H1 (cell line): Measurements from ENCODE around the gene DNAJB14. TPM values are rescaled to one million over a fixed set of nuclear protein-coding genes. Genes with fewer than 3 reads are reported as not detected.

ENCODE experiments used
- CTCF ChIA-PET: fragments of 300-600 bp; sonication (Branson Sonifier 250); formaldehyde crosslinking; loops from one replicate; lab custom pipeline; 2021; ENCODE audit not compliant: partially characterized antibody; lab: Charles Lee
- POLR2A ChIA-PET: fragments of 300-600 bp; sonication (Branson Sonifier 250); formaldehyde crosslinking; loops from one replicate; lab custom pipeline; 2021; ENCODE audit warnings: inconsistent platforms; ENCODE audit not compliant: partially characterized antibody; lab: Charles Lee
- DNase-seq, 2 experiments: peaks; one replicate each; pipeline versions ENCODE4 v3.0.0 to v3.0.0-alpha.2; 2010 to 2022; ENCODE audit warnings: low spot score in 2 of 2, low read depth in 1 of 2, mixed read lengths in 1 of 2
- FAIRE-seq: peaks from 2 replicates; lab custom pipeline; 2011; peaks lifted over from hg19 to GRCh38; lab: Jason Lieb, UNC
- H2AFZ ChIP-seq: 2 replicates; pipeline ENCODE4 v1.8.1; 2012; ENCODE audit warnings: low read length, inconsistent platforms
- H2AK5ac ChIP-seq: 2 replicates; pipeline ENCODE4 v1.6.1; 2013; ENCODE audit warnings: low read depth, low read length
- H2BK120ac ChIP-seq: replicated peaks from 2 replicates; pipeline ENCODE3; 2013; ENCODE audit warnings: low read depth, low read length, inconsistent platforms
- H2BK12ac ChIP-seq: 2 replicates; pipeline ENCODE4 v1.6.1; 2013; ENCODE audit warnings: low read depth, low read length
- H2BK15ac ChIP-seq: 2 replicates; pipeline ENCODE4 v1.6.1; 2013; ENCODE audit warnings: low read length
- H2BK20ac ChIP-seq: 2 replicates; pipeline ENCODE4 v1.6.1; 2013; ENCODE audit warnings: low read length
- H2BK5ac ChIP-seq: 2 replicates; pipeline ENCODE4 v1.6.1; 2013; ENCODE audit warnings: low read depth, low read length
- H3K14ac ChIP-seq: 2 replicates; pipeline ENCODE4 v1.6.1; 2013; ENCODE audit warnings: inconsistent platforms; ENCODE audit not compliant: insufficient read length
- H3K18ac ChIP-seq: 2 replicates; pipeline ENCODE4 v1.6.1; 2013; ENCODE audit warnings: low read length; ENCODE audit errors: extremely low read depth
- H3K23ac ChIP-seq: 2 replicates; pipeline ENCODE4 v1.6.1; 2013; ENCODE audit warnings: inconsistent platforms; ENCODE audit not compliant: insufficient read length
- H3K23me2 ChIP-seq: 2 replicates; pipeline ENCODE4 v1.6.1; 2013; ENCODE audit warnings: low read depth, low read length
- H3K27ac ChIP-seq: 2 replicates; pipeline ENCODE4 v1.6.1; 2011; ENCODE audit warnings: low read depth, low read length, inconsistent platforms
- H3K27me3 ChIP-seq, 4 experiments: replicated peaks in 1 of 4; 1 replicate in 1 of 4; 2 replicates in 3 of 4; pipeline versions ENCODE4 v1.6.1 to v1.8.1; 2011 to 2013; ENCODE audit warnings: low read length in 3 of 4, mild to moderate bottlenecking in 3 of 4, inconsistent platforms in 2 of 4, mixed read lengths in 2 of 4, moderate library complexity in 1 of 4; ENCODE audit not compliant: control insufficient read depth in 3 of 4, insufficient read depth in 3 of 4; ENCODE audit errors: extremely low read depth in 1 of 4
- H3K36me3 ChIP-seq, 4 experiments: 2 replicates each; pipeline versions ENCODE4 v1.6.1 to v1.8.1; 2011 to 2013; ENCODE audit warnings: mild to moderate bottlenecking in 4 of 4, low read length in 3 of 4, moderate library complexity in 2 of 4, control low read depth in 1 of 4, inconsistent platforms in 1 of 4; ENCODE audit not compliant: insufficient read depth in 4 of 4, control insufficient read depth in 2 of 4
- H3K4ac ChIP-seq: replicated peaks from 2 replicates; pipeline ENCODE3; 2013; ENCODE audit warnings: low read length, low read depth, mixed read lengths, inconsistent platforms; ENCODE audit not compliant: insufficient read length
- H3K4me1 ChIP-seq, 4 experiments: replicated peaks in 1 of 4; 1 replicate in 1 of 4; 2 replicates in 3 of 4; pipeline versions ENCODE4 v1.6.1 to v1.8.1; 2011 to 2013; ENCODE audit warnings: low read length in 3 of 4, inconsistent platforms in 2 of 4, mixed read lengths in 1 of 4; ENCODE audit not compliant: insufficient read depth in 4 of 4, control insufficient read depth in 3 of 4
- H3K4me2 ChIP-seq, 2 experiments: 2 replicates each; pipeline versions ENCODE4 v1.6.1 to v1.8.1; 2011 to 2013; ENCODE audit warnings: low read depth in 2 of 2, low read length in 2 of 2, control low read depth in 1 of 2, inconsistent platforms in 1 of 2, mild to moderate bottlenecking in 1 of 2; ENCODE audit not compliant: insufficient read depth in 1 of 2
- H3K4me3 ChIP-seq, 4 experiments: fragments of 200-600, 300-600 bp in 1 of 4; sonication (generic), shearing (Covaris generic), sonication (Bioruptor Twin) in 1 of 4; 2 replicates each; pipeline versions ENCODE4 v1.5.1 to v1.8.1; 2011 to 2016; ENCODE audit warnings: low read length in 4 of 4, low read depth in 3 of 4, control low read depth in 2 of 4, inconsistent platforms in 2 of 4, mild to moderate bottlenecking in 2 of 4, mixed read lengths in 1 of 4, moderate library complexity in 1 of 4; ENCODE audit not compliant: insufficient read depth in 2 of 4; ENCODE audit errors: extremely low read depth in 1 of 4
- H3K56ac ChIP-seq: replicated peaks from 2 replicates; pipeline ENCODE3; 2013; ENCODE audit warnings: low read depth, mild to moderate bottlenecking, mixed read lengths, low read length, inconsistent platforms; ENCODE audit not compliant: insufficient read length
- H3K79me1 ChIP-seq: 2 replicates; pipeline ENCODE4 v1.6.1; 2013; ENCODE audit warnings: low read depth, low read length, control low read depth
- H3K79me2 ChIP-seq, 2 experiments: 2 replicates each; pipeline versions ENCODE4 v1.6.1 to v1.8.1; 2012 to 2013; ENCODE audit warnings: low read length in 2 of 2, mild to moderate bottlenecking in 2 of 2, inconsistent platforms in 1 of 2; ENCODE audit not compliant: insufficient read depth in 2 of 2, control insufficient read depth in 1 of 2
- H3K9ac ChIP-seq, 4 experiments: replicated peaks in 1 of 4; 1 replicate in 1 of 4; 2 replicates in 3 of 4; pipeline versions ENCODE4 v1.6.1 to v1.8.1; 2011 to 2013; ENCODE audit warnings: low read depth in 3 of 4, low read length in 3 of 4, control low read depth in 2 of 4, mild to moderate bottlenecking in 2 of 4, moderate library complexity in 2 of 4, inconsistent platforms in 1 of 4; ENCODE audit errors: extremely low read depth in 1 of 4
- H3K9me3 ChIP-seq, 2 experiments: 2 replicates each; pipeline versions ENCODE4 v1.6.1 to v1.8.1; 2012 to 2013; ENCODE audit warnings: mild to moderate bottlenecking in 2 of 2, moderate library complexity in 2 of 2, control low read depth in 1 of 2, inconsistent platforms in 1 of 2, low read depth in 1 of 2, low read length in 1 of 2, mixed read lengths in 1 of 2; ENCODE audit not compliant: insufficient read depth in 2 of 2
- H4K20me1 ChIP-seq, 2 experiments: replicated peaks in 1 of 2; 2 replicates each; pipeline versions ENCODE3 to v1.8.1; 2011 to 2013; ENCODE audit warnings: inconsistent platforms in 2 of 2, low read length in 2 of 2, mild to moderate bottlenecking in 1 of 2; ENCODE audit not compliant: insufficient read depth in 2 of 2, control insufficient read depth in 1 of 2
- H4K5ac ChIP-seq: 2 replicates; pipeline ENCODE4 v1.6.1; 2013; ENCODE audit warnings: low read length, low read depth, mixed read lengths, inconsistent platforms; ENCODE audit not compliant: insufficient read length
- H4K8ac ChIP-seq: 2 replicates; pipeline ENCODE4 v1.8.0; 2013; ENCODE audit warnings: mild to moderate bottlenecking, moderate library complexity, low read length, inconsistent platforms; ENCODE audit not compliant: insufficient read depth; ENCODE audit errors: extremely low read depth
- H4K91ac ChIP-seq: replicated peaks from 2 replicates; pipeline ENCODE3; 2013; ENCODE audit warnings: low read length, mixed read lengths, inconsistent platforms; ENCODE audit not compliant: insufficient read length
- CEBPB ChIP-seq: IDR thresholded peaks from 2 replicates; pipeline ENCODE4 v1.6.1; 2012; ENCODE audit warnings: low read depth, low read length
- CTBP2 ChIP-seq: IDR thresholded peaks from 2 replicates; pipeline ENCODE4 v1.7.0; 2011; ENCODE audit warnings: borderline replicate concordance, mild to moderate bottlenecking, moderate library complexity, mixed read lengths, low read length; ENCODE audit not compliant: insufficient read depth, insufficient read length
- EZH2 ChIP-seq: fragments of 200-600 bp; sonication (generic); IDR thresholded peaks from 2 replicates; pipeline ENCODE4 v1.7.1; 2012; ENCODE audit warnings: low read depth, mild to moderate bottlenecking, moderate library complexity, low read length, inconsistent platforms; ENCODE audit not compliant: severe bottlenecking
- RXRA ChIP-seq: IDR thresholded peaks from 2 replicates; pipeline ENCODE4 v1.6.1; 2011; ENCODE audit warnings: low read depth, mild to moderate bottlenecking, low read length, moderate library complexity; ENCODE audit not compliant: insufficient read depth
- SRF ChIP-seq: IDR thresholded peaks from 2 replicates; pipeline ENCODE4 v1.6.1; 2011; ENCODE audit warnings: mild to moderate bottlenecking, low read depth, low read length, moderate library complexity
- WGBS, 2 experiments: shearing (Covaris generic) in 1 of 2; methylation state at CpG; one replicate each; pipeline versions ENCODE4 v1.1.6 to v1.1.7; 2013 to 2015; ENCODE audit warnings: low lambda C conversion rate in 2 of 2, mixed read lengths in 2 of 2, inconsistent platforms in 1 of 2, low coverage in 1 of 2, missing lambda C conversion rate in 1 of 2; ENCODE audit not compliant: insufficient replicate concordance in 2 of 2, insufficient coverage in 1 of 2, insufficient read length in 1 of 2; ENCODE audit errors: extremely low coverage in 1 of 2, missing lambda C conversion rate in 1 of 2; 5-methylcytosine and 5-hydroxymethylcytosine counted together
- polyA plus RNA-seq, 7 experiments: library from polyadenylated mRNA; depleted of rRNA in 3 of 7; stranded (reverse) in 5 of 7; unstranded in 2 of 7; fragments of >200 nt in 5 of 7; fragments of 200-250 nt in 2 of 7; gene quantifications; 1 replicate in 5 of 7; 2 replicates in 1 of 7; 4 replicates in 1 of 7; pipeline versions ENCODE4 v1.2.1 to v1.2.3, GENCODE V29; 2011 to 2013; ENCODE audit warnings: missing spikeins in 2 of 7, mixed read lengths in 2 of 7
- total RNA-seq: library from RNA; stranded (reverse); fragmentation: NEBNext Ultra II Directional; extraction: Animal tissue kit (Norgen Biotek cat#: 25700); gene quantifications from 2 replicates; pipeline ENCODE4 v1.2.1, GENCODE V29; 2021
- TF ChIP-seq, protein P1 (sequence below): IDR thresholded peaks from 2 replicates; pipeline ENCODE4 v1.6.1; 2012; ENCODE audit warnings: low read length, inconsistent platforms

The DNAJB14 gene
- total and polyA plus RNA-seq, 2 of the 8 experiments (the other 6 are each of a cell fraction or from before 2014, with no cell fraction given), result 3.4 to 35.4 TPM

DNA sequence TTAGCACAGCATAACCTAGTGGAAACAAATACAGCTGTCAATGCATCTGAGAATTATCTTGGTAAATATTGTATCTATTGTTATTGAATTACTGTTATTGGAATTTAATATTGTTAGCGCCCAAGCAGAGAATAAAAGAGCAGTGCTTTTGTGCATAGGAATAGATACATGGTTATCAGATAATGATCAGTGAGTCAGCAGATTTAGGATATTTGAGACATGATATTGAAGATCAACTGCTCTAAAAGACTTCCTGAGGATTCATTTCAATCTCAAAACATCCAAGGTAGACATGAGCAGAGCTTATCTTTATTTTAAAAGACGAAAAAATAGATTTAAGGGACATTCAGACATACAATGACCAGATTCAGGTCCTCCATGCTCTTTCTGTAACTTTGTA is 14.2 kb upstream of the DNAJB14 start:
- CTCF ChIA-PET, result interaction anchor here (0.6 to 1.3 kb wide), 2 partner anchors 37 to 450 kb away, joined by 3 read pairs; no protein-coding TSS in a partner anchor
- no peak overlapping the region for H2BK20ac ChIP-seq

More for the DNA sequence above, 14.2 kb upstream of the DNAJB14 start:
- Histone ChIP-seq H3K27ac (no peak overlapping the region), H2BK15ac (no peak overlapping the region), H2BK12ac (no peak overlapping the region), H3K56ac (no peak overlapping the region), H3K9ac (no peak overlapping the region), H2AFZ (no peak overlapping the region), H4K8ac (no peak overlapping the region), H3K4me3 (no peak overlapping the region), H2AK5ac (no peak overlapping the region), H3K4ac (no peak overlapping the region), H3K79me2 (no peaks in the 10 kb centered on the region), H4K5ac (no peak overlapping the region), H4K91ac (no peak overlapping the region), H2BK5ac (no peak overlapping the region), H3K23me2 (no peaks in the 10 kb centered on the region), H3K36me3 (no peaks in the 10 kb centered on the region), H3K79me1 (no peaks in the 10 kb centered on the region), H3K14ac (no peak overlapping the region), H3K18ac (no peak overlapping the region), H3K23ac (no peak overlapping the region), H3K4me1 (no peaks in the 10 kb centered on the region), H2BK120ac (no peak overlapping the region), H3K9me3 (no peaks in the 10 kb centered on the region), H3K27me3 (no peaks in the 10 kb centered on the region), H3K4me2 (no peak overlapping the region), H4K20me1 (no peaks in the 10 kb centered on the region)
- no peak for TF ChIP-seq RXRA
- TF ChIP-seq SRF, result no peak
- no peak for TF ChIP-seq EZH2
- no peak for TF ChIP-seq CTBP2
- TF ChIP-seq, protein P1, sequence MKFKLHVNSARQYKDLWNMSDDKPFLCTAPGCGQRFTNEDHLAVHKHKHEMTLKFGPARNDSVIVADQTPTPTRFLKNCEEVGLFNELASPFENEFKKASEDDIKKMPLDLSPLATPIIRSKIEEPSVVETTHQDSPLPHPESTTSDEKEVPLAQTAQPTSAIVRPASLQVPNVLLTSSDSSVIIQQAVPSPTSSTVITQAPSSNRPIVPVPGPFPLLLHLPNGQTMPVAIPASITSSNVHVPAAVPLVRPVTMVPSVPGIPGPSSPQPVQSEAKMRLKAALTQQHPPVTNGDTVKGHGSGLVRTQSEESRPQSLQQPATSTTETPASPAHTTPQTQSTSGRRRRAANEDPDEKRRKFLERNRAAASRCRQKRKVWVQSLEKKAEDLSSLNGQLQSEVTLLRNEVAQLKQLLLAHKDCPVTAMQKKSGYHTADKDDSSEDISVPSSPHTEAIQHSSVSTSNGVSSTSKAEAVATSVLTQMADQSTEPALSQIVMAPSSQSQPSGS, result no peak
- no peak for TF ChIP-seq CEBPB
- WGBS, 2 experiments, result 91% methylated on average over 2 of the region's 2 CpGs; no CpG with 5 or more reads in 1 of the 2 experiments
- no peak for DNase-seq
- FAIRE-seq, result no peak
- POLR2A ChIA-PET, result interaction anchor here (2.0 to 3.3 kb wide), 3 partner anchors 10 to 14 kb away, joined by 6 to 13 read pairs (median 9); partner anchors contain the start of genes DNAJB14 and H2AZ1
